ENCODE data around the gene CYP1B1.

DNA sequence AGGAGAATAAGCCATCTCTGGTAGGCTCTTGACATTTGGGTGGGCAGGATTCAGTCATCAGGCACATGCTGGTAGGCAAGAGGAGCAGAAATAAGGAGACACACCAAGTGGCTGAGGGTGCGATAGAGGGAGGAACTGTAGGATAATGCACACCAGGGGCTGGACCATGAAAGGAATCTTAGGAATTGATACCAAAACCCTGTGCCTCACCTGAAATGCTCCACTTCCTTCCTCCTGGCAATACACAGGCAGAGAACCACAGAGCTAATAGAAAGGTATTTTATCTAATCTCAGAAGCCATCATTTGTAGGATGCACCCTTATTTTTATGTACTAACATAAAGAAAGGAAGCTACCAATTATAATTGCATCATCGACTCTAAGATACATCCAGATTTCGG, 4.4 kb upstream of the CYP1B1 start:
- TF ChIP-seq POLR2A (IDR thresholded peaks at IDR 0.05; ENCODE audit: low read length), result no peak
- no peak for TF ChIP-seq GATA1 (IDR thresholded peaks at IDR 0.05; ENCODE audit: low read depth, low read length)
